HG03135 (cell line): ENCODE data around the gene TPCN1.
A peak's percentile ranks its signal among the peaks of the same experiment; 100 is the strongest.

Source experiments
- ATAC-seq: cut with Tn5 transposase; IDR thresholded peaks from one replicate; pipeline ENCODE4 v1.9.1; 2021; ENCODE audit warnings: mild to moderate bottlenecking, moderate library complexity; ENCODE audit not compliant: unreplicated experiment

The TPCN1 gene

DNA sequence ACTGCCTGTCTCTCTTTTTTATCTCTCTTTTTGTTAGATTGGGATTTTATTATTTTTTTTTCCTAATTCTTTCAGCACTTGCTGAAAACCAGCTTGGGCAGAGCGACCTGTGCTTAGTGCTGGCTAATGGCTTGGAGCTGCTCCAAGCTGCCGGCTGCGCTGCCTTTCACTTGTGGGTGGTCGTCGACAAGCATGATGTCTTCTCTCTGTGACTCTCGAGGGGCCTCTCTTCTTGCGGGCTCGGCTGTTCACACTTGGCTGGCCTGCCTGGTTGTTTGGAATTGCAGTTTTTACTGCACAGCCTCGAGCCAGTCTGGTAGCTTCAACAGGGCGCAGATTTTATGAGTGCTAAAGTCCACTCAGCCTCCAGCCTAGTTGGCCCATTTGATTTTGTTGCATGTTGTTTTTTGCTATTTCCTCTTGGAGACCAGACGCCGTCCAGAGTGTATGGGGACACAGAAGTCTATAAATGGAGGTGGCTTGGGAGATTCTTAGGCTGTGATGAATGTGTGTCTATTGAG is 18.6 kb downstream of the TPCN1 start:
- ATAC-seq: no peak

DNA sequence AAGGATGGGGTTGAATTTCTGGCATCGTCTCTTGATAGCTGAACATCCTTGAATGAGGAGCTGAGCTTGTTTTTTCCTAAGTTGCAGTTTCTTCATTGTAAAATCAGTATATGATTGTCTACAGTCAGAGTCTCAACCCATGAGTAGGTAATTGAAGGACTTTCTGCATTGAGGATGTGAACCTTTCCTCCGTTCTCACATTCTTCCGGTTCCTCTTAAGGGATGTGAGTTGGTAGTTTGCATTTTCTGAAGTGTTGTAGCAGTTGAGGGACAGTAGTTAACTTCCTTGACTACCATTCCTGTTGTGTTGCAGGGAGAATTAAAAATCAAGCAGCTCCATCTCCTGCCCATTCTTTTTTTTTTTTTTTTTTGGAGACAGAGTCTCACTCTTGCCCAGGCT is 19.1 kb downstream of the TPCN1 start:
- ATAC-seq: peak; percentile 60

DNA sequence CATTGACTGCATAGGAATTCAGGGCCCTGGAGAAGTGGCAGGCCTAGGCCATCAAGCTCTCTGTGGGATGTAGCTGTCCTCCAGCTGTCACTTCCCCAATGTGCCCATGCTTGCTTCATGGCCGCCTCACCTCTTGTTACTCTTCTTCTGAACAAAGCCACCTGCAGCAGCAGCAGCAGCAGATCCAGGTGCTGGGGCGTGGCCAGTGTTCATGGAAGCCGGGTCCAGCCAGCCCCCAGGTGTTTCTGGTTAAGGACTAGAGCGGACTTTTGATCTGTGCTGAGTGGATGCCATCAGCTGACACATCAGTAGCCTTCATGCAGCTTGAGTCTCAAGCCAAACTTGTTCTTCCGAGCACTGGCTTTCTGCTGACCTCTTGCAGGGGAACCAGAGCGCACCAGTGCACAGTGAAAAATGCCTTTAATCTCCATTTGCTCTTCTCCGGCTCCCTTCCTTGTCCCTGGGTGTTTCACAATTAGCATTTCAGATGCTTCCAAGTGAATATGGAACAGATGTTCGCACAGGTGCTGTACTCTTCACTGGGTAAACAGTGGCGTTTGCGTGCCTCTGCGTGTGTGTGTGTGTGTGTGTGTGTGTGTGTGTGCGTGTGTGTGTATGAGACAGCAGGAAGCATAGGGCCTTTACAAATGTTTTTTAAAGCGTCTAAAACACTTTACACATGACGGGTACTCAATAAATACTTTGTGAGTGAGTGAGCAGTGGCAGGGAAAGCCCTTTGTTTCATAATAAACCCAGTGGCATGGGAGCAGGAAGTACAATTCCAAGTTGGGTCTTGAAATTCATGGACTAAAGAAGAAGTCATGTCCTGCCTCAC is 20.1 kb downstream of the TPCN1 start:
- no peak for ATAC-seq

DNA sequence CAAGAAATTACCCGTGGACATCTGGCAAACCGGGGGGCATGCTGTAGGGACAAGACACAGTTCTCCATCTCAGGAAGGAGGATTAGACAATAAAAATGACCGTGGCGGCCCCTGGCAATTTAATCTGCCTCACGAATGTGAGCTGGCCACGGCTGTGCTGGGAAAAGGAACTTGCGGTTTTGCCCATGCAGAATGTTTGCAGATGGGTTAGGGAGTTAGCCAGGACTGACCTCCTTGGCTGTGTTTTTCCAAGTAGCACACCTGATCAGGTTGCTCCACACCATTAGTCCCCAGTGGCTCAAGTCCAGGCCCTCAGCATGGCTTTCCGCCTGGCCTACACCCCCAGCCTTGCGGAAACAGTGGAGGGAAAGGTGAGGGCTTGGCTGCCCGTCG is 20.8 kb downstream of the TPCN1 start:
- ATAC-seq: no peak

DNA sequence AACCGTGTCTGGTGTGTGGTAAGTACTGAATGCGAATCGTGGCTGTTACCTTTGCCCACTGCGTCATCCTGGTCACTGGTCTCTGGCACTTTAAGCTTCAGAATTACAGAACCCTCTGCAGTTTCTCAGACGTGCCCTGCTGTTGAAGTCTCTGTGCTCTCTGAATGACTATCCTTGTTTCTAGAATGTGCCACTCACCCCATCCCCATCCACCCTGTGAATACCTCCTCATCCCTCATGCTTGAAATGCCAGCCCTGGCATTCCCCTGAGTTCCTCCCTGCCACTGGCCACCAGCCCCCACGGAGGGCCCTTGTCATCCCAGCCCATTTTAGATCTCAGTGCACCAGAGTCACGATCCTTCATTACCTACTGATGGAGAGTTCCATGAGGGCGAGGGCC is 21.3 kb downstream of the TPCN1 start:
- ATAC-seq: no peak

DNA sequence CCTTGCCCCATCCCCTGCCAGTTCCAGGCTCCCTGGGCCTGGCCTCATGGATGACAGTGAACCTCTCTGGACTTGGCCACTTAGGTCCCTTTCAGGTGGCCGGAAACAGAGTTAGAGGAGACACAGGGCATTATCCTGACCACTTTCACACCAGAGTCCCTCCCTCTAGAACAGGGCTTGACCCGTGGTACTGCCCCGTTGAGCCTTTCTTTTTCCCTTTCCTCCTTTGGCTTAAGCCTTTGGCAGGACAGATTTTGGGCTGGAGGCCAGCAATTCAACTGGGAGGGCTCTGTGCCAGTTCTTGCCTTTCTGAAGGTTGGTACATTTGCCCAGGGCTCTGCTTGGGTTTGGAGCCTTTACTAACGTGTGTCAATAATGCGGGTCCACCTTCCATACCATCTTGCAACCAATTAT is 22.8 kb downstream of the TPCN1 start:
- ATAC-seq: no peak

DNA sequence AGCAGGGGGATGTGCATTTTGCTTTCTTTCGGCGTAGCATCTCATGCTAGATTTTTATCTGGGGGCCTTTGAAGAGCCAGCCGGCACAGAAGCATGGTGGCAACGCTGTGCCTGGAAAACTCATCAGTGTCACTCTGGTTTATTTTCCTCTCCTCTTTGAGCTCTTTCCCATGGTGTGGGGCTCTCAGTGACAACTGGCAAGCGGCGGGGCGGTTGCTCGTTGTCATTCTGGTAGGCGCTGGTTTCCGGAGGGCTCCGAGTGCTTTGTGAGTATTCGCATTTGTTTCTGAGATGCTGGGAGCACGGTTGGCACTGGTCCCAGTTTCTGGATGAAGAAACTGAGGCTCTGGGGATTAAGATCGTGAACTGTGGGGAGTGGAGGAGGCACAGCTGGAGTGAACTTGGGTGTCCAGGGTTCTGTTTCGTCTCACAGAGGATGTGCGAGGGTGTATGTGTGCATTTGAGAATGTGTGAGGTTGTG is 23.3 kb downstream of the TPCN1 start:
- no peak for ATAC-seq

DNA sequence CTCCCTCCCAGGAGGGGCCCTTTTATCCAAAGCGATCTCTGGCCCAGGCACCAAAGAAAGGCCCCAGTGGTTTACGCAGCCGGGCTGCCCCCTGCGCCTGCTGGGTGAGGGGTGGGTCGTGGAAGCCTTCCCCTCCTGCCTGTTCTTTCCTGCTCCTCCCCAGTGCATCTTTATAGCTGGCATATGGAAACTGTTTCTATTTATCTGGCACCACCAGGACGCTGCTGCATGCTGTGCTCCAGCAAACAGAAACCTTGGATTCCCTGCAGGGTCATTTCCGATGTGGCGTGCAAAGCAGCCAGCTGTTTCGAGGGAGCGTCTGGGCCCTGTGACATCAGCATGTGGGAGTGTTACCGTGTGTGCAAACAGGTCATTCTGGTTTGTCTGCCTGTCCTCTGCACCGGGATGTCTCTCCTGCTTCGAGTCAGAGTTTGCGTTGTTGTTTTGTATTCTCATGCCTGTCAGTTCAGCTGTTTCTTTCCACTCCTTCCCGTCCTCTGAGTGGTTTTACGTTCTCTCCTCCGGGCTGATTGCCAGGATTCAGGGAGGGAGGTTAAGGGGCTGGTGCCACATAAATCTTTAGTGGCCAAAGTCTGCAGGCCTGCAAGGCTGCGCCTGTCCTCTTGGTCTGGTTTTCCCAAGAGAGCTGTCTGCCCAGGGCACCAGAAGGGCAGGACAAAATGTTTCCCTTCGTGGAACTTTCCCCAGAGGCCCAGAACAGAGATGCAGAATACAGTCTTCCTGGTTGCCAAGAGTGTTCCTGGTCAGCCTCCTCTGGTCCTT is 24.6 kb downstream of the TPCN1 start:
- ATAC-seq: no peak

DNA sequence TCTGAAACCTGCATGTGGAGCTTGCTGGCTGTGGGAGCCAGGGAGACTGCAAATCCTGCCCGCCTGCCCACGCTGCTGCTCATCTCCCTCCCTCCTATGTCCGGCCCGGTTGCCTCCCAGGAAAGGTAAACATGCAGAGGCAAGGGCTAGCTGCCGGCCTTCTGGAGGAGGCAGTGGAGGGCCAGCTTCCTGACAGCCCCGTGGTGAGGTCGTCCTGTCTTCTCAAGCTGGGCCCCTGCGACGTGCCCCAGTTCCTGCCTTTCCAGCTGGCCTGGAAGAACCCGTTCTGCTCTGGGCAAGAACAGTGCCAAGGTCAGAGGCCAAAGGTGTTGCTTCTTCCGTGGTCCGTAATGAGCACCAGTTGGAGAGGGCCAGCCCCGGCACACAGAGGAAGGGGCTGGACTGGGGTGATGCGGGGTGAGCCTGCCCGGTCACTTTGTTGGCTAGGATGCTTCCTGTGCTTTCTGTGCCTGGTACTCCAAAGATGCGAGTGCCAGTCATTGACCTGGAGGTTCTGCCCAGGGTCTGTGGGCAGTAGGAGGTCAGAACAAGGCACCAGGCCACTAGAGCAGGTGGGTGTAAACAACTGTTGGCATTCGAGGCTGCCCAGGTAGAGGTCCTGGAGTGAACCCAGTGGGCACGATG is 25.3 kb downstream of the TPCN1 start:
- ATAC-seq: no peak

DNA sequence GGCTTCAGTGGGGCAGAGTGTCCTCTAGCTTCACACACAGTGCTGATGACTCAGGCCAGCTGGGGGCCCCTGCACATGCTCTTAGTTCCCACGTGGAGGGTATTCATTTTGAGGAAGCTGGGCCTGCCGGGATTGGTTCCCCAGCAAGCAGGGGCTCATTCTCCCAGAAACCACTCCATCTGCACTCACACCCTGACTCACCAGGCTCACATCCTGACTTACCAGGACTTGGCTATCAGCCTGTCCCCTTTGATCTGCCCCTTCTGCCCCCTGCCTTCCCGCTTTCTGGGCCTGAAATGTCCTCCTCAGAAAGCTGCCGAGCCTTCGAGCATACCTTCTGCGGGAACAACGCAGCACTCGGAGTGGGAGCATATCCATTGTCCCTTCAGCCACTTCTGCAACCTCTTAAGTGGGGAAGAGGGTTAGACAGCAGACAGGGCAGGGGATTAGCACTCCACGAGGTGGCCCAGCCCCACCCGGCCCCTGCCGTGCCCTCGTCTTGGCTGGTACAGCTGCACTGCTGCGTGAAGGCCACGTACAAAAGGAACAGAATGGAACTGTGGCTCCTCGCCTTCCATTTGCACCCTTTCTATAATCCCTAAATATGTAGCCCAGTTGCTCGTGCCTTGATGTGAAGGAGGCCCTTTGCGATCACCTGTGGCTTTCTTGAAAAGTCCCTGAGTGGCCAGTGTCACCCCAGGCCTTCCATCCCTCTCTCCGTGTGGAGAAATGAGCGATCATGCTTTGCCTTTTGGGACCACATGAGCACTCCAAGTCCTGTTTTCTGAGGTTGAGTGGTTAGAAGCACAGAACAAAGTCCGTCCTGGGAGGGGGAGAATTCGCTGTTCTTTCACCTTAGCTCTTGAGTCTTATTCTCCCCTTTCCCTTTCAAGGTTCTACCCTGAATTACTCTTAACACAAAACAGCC is 26.1 kb downstream of the TPCN1 start:
- ATAC-seq: no peak

DNA sequence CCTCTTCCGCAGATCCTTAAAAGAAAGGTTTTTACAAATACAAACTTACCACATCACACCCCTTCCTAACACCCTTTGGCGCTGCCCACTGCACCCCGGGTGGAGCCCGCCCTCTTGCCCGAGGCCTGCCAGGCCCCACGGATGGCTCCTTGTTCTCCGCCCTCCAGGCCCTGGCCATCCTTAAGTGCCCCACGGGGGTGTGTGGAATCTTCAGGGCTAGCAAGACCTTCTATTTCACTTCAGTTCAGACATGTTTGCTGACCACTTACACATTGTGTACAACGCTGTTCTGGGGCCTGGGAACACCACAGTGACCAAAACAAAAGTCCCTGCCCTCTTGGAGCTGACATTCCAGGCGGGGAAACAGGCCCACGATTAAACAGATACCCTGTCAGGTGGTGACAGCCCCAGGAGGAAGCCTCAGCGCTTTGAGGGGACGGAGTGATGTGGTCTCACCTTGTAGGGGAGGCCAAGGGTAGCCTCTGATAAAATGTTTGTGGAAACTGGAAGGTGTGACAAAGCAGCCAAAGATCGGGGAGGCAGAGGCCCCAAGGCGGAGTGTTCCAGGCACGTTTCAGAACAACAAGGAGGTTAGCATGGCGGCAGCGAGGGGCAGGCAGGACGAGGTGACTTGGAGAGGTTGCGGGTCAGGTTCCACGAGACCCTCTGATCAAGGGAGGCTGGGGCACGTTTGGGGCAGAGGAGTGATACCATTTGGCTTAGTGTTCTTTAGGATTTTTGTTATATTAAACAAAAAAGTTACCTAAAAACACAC is 27.0 kb downstream of the TPCN1 start:
- ATAC-seq: no peak

DNA sequence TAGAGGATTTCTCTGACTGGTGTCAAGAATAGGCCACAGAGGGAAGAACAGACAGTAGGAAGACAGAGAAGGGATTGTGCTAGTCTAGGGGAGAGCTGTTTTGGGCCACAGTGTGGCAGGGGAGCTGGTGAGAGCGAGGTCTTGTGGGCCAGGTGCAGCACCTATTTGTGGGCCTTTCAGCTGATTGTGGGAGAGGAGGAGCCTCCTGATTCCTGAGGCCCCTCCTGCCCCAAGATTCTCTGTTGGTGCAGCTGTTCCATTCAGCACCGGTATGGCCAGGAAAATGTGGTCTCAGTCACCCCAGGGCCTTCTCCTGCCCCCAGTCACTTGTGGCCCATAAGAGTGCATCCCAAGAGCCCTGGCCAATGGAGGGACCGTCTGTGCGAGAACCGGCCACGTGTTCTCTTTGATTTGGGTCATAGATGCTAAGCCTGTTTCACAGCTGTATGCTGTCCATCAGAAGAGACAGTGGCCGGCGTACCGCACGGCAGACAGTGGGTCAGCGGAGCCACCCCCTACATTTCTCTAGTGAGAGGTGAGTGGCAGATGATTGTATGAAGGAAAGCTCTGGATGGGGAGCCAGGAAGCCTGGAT is 27.7 kb downstream of the TPCN1 start:
- ATAC-seq: no peak

DNA sequence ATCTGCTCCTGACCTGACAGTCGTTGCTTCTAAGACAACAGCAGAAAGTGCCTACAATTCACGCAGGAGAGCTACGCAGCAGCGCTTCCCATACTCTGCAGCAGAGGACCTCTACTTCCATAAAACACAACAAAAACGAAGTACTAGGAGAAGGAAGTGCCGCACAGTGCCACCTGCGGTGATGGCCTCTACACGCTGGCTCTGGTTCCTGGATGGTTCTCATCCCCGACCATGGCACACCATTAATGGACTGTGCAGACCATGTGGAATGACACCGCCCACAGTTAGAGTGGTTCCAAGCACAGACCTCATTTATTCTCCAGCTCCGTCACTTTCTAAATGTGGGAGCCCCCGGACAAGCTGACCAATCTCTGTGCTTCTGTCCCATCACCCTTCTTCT is 28.3 kb downstream of the TPCN1 start:
- no peak for ATAC-seq

DNA sequence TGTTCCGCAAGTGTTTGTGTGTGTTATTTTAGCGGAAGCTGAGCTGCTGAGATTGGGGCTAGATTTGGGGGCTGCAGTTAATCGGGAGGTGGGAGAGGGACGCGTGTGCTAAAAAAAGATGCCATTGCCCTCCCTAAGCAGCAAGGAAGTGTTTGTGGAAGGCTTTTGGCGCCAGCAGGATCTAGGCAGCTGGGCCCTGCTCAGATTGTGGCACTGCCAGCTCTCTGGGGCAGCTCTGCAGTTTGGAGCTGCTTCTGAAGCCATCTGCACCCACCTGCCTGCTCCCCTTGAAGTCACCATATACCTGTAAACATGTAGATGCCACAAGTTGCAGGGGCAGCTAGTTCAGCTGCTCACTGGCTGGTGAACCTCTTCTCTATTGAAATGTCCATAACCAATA is 28.8 kb downstream of the TPCN1 start:
- ATAC-seq: no peak

DNA sequence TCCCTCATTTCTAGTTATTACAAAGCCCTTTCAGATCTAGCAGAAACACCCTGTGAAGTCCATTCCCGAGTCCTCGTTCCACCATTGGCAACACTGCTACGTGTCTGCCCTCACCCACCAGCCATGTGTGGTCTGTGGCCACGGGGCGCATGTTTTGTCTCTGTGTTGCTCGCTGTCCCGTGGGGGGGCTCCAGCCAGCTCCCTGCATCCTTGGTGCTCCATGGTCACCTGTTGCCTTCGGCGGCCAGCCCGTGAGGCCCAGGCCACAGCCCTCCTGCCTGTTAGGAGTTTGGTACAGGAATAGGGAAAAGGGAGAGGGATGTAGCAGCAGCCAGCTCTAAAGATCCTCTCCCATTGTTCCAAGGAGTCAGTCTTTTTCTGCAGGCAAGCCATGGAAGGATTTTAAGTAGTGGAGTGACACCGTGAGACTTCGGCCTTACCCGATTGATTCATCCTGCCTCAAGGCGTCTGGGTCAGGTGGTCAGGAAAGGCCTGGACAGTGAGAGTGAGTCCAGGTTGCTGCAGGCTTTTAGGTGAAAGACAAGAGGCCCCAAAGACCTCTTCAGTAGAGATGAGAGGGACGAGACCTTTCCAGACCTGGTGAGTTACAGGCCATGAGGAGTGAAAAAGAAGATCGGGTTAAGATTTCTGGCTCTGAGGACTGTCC is 30.3 kb downstream of the TPCN1 start:
- no peak for ATAC-seq

DNA sequence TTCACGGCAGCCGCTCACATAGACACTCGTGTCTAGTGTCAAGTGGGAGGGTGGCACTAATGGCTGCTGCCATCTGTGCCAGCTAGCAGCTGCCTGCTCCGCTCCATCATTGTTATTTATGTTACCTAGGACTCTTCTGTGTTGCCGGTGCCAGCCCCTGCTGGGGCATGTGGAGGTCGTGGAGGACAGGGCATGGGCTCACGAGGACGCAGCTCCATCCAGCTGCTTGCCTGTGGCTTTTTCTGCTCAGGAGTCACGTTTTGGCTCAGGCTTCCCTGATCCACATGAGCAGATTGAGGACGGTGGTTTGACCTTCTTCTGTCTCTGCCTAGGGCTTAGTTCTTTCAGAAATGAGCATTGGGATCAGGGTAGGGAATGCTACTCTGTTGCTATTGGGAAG is 31.2 kb downstream of the TPCN1 start:
- ATAC-seq: no peak

DNA sequence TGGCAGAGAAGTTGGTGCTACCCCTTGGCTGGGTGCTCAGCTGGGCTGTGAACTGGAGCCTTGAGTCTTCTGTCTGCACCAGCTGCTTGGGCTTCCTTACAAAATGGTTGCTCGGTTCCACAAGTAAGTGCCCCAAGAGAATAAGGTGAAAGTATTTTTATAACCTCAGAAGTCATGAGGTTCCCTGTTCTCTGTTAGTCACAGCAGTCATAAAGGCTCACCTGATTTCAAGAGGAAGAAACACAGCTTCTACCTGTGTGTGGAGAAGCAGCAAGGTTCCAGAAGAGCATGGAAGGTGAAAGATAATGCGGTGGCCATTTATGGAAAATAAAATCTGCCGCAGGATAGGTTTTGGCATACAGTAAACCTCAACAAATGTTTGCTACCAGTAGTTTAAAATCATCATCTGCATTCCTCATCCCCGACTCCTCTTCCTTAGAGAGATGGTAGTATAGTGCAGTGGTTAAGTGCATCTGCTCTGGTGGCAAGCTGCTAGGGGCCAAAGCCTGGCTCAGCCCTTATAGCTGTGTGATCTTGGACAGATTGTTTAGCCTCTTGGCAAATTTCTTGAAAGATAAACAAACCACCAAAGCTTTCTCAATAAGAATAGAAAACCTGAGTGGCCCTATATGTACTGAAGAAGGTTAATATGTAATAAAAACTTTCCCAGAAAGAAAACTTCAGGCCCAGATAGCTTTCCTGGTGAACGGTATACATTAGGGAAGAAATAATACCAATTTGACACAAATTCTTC is 32.4 kb downstream of the TPCN1 start:
- ATAC-seq: no peak

DNA sequence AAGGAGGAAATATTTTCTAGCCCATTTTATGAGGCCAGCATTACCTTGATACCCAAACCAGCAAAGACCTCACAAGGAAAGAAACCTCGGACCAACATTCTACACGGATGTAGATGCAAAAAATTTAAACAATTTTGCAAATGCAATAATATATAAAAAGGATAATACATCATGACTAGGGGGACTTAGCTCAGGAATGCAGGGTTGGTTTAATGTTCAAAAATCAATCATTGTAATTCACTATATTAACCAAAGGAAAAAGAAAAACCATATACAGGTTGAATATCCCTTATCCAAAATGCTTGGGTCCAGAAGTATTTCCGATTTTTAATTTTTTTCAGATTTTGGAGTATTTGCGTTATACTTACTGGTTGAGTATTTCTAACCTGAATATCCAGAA is 33.0 kb downstream of the TPCN1 start:
- ATAC-seq: no peak
